Measurements from ENCODE around the gene ABCC4. TPM values are rescaled to one million over a fixed set of nuclear protein-coding genes. Genes with fewer than 3 reads are reported as not detected.

The ABCC4 gene
- total RNA-seq, 1 experiment from 2014 or later, result 52.0 TPM

DNA sequence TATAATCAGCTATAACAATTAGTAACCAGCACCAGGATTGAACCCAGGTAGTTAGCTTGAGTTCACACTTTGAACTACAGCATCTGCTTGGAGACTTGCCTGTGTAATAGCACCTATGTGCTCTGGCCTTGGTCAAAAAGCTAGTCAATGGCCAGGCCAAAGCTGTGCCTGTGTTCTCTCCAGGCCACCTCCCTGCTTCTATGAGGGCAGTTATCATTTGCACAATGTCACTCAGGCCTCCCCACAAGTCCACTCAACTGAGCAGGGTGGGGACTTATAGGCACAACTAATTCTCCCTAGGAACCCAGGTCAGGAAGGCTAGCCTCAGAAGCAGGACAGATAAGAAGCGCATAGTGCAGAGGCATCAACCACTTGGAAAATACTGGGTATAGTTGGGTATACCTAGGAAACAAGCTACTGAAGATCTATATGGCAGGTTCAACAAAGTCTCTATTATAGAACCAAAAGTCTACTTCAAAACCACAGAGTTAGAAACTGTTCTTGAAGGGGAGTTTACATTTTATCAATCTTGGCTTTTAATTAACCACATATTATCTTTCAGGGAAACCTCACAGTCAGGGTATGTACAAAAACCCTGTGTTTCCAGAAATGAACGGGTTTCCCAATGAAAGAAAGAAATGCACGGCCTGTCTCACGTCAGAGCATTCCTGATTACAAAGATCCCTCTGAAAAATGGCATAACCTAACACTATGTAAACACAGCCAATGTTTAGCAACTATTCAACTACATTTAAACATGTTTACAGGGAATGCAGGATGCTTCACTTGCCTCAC lies 140.9 kb downstream of the ABCC4 start:
- CTCF ChIA-PET, result no interaction called here

DNA sequence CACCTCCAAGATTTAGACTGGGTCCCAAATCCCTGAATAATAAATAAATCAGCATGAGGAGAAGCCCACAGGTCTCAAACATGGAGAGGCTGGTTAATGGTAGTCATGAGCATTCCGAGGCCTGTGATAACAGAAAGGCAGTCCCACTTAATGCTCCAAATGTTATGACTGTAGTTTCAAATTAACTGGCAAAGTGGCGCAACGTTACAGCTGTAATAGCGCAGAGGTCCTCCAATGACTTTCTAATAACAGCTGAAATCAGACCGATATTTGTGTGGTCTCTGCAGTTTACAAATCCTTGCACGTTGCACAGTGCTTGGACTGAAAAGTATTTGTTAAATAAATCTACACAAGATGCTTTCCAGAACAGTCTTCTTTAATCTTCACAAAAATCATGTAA lies 141.8 kb downstream of the ABCC4 start:
- intact Hi-C loops (cut with micrococcal nuclease; ENCODE audit: unreplicated experiment), result no loop called here
- ChIA-PET POLR2A (ENCODE audit: low non-redundant PET) (no interaction called here), CTCF (no interaction called here)
- Histone ChIP-seq H3K36me3 (ENCODE audit: insufficient read depth, low read length, poor library complexity, severe bottlenecking) (peaks cover 23% of the 10 kb centered on the region), H3K9me3 (ENCODE audit: low read depth, low read length, poor library complexity, severe bottlenecking) (no peaks in the 10 kb centered on the region), H3K27ac (ENCODE audit: low read depth, low read length, poor library complexity, severe bottlenecking) (no peak overlapping the region), H3K4me3 (ENCODE audit: low read depth, low read length, poor library complexity, severe bottlenecking) (no peak overlapping the region), H3K4me1 (ENCODE audit: insufficient read depth, low read length, poor library complexity, severe bottlenecking) (peaks cover 3% of the 10 kb centered on the region), H3K27me3 (replicated peaks; ENCODE audit: insufficient read depth, low read depth, low read length, poor library complexity) (no peaks in the 10 kb centered on the region)
- BruUV-seq (replicated peaks), result no TSS peak
- TF ChIP-seq EZH2 (IDR thresholded peaks at IDR 0.05; ENCODE audit: borderline replicate concordance, low read depth, low read length, poor library complexity, severe bottlenecking), result no peak
- TF ChIP-seq, protein P1, sequence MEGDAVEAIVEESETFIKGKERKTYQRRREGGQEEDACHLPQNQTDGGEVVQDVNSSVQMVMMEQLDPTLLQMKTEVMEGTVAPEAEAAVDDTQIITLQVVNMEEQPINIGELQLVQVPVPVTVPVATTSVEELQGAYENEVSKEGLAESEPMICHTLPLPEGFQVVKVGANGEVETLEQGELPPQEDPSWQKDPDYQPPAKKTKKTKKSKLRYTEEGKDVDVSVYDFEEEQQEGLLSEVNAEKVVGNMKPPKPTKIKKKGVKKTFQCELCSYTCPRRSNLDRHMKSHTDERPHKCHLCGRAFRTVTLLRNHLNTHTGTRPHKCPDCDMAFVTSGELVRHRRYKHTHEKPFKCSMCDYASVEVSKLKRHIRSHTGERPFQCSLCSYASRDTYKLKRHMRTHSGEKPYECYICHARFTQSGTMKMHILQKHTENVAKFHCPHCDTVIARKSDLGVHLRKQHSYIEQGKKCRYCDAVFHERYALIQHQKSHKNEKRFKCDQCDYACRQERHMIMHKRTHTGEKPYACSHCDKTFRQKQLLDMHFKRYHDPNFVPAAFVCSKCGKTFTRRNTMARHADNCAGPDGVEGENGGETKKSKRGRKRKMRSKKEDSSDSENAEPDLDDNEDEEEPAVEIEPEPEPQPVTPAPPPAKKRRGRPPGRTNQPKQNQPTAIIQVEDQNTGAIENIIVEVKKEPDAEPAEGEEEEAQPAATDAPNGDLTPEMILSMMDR (conservative IDR thresholded peaks at IDR 0.05; ENCODE audit: low read depth, low read length), result no peak
- DNase-seq (ENCODE audit: low spot score), result no peak

More for the DNA sequence above, 140.9 kb downstream of the ABCC4 start:
- Histone ChIP-seq H3K4me1 (ENCODE audit: insufficient read depth, low read length, poor library complexity, severe bottlenecking) (no peaks in the 10 kb centered on the region), H3K36me3 (ENCODE audit: insufficient read depth, low read length, poor library complexity, severe bottlenecking) (peaks cover 29% of the 10 kb centered on the region), H3K27ac (ENCODE audit: low read depth, low read length, poor library complexity, severe bottlenecking) (no peak overlapping the region), H3K4me3 (ENCODE audit: low read depth, low read length, poor library complexity, severe bottlenecking) (no peak overlapping the region), H3K9me3 (ENCODE audit: low read depth, low read length, poor library complexity, severe bottlenecking) (no peaks in the 10 kb centered on the region), H3K27me3 (replicated peaks; ENCODE audit: insufficient read depth, low read depth, low read length, poor library complexity) (no peaks in the 10 kb centered on the region)
- TF ChIP-seq, protein P1 (conservative IDR thresholded peaks at IDR 0.05; ENCODE audit: low read depth, low read length), result no peak
- TF ChIP-seq EZH2 (IDR thresholded peaks at IDR 0.05; ENCODE audit: borderline replicate concordance, low read depth, low read length, poor library complexity, severe bottlenecking), result no peak
- no TSS peak for BruUV-seq (replicated peaks)
- intact Hi-C loops (cut with micrococcal nuclease; ENCODE audit: unreplicated experiment), result no loop called here
- POLR2A ChIA-PET (ENCODE audit: low non-redundant PET), result no interaction called here
- no peak for DNase-seq (ENCODE audit: low spot score)

DNA sequence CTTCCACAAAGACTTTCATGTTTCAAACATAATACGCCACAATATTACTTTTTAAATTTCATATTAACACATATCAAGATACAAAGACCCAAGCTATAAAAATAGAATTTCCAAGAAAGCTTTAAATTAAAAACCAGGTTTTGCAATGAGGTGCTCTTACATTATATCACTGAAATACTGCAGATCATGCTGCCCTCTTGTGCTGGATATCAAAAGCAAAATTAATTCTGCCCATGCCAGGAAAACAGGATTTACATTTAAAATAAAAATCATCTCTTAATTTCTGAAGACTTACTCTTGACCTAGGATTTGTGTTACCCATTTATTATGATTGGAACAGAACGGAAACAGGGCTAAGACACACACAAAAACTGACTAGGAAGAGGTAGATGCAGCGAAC lies 145.0 kb downstream of the ABCC4 start:
- ChIA-PET CTCF (interaction anchor here (0.6 kb wide), 2 partner anchors 315 to 355 kb away, joined by 5 to 9 read pairs; no protein-coding TSS in a partner anchor), POLR2A (ENCODE audit: low non-redundant PET) (no interaction called here)
- no TSS peak for BruUV-seq (replicated peaks)
- no peak for TF ChIP-seq EZH2 (IDR thresholded peaks at IDR 0.05; ENCODE audit: borderline replicate concordance, low read depth, low read length, poor library complexity, severe bottlenecking)
- TF ChIP-seq, protein P1 (conservative IDR thresholded peaks at IDR 0.05; ENCODE audit: low read depth, low read length), result peak; percentile 50; the same call in 1 of the 2 replicates
- intact Hi-C loops (cut with micrococcal nuclease; ENCODE audit: unreplicated experiment), result no loop called here
- Histone ChIP-seq H3K9me3 (ENCODE audit: low read depth, low read length, poor library complexity, severe bottlenecking) (no peaks in the 10 kb centered on the region), H3K27ac (ENCODE audit: low read depth, low read length, poor library complexity, severe bottlenecking) (no peak overlapping the region), H3K36me3 (ENCODE audit: insufficient read depth, low read length, poor library complexity, severe bottlenecking) (peaks cover 10% of the 10 kb centered on the region), H3K4me3 (ENCODE audit: low read depth, low read length, poor library complexity, severe bottlenecking) (no peak overlapping the region), H3K27me3 (replicated peaks; ENCODE audit: insufficient read depth, low read depth, low read length, poor library complexity) (no peaks in the 10 kb centered on the region), H3K4me1 (ENCODE audit: insufficient read depth, low read length, poor library complexity, severe bottlenecking) (peaks cover 11% of the 10 kb centered on the region)
- no peak for DNase-seq (ENCODE audit: low spot score)

All from A673 (cell line).